Measurements from ENCODE around the gene LRP8. TPM values are rescaled to one million over a fixed set of nuclear protein-coding genes. Genes with fewer than 3 reads are reported as not detected.

LRP8 gene
- total and polyA plus RNA-seq, 4 donors = 0.15 to 0.75 (median 0.29) TPM

GRCh38 chr1:53338423-53338822 lies 10.6 kb upstream of the LRP8 start:
- no peak overlapping the region for H3K9ac ChIP-seq (ENCODE audit: low read depth in 1 of 2, low read length in 2 of 2)
- DNase-seq (ENCODE audit: low spot score) = no peak
- no peaks in the 10 kb centered on the region for H3K27me3 ChIP-seq (ENCODE audit: control insufficient read depth in 4 of 4, insufficient read depth in 4 of 4, low read length in 3 of 4)
- no peaks in the 10 kb centered on the region for H3K4me1 ChIP-seq (ENCODE audit: control insufficient read depth in 4 of 4, insufficient read depth in 4 of 4, low read length in 3 of 4)
- H3K4me3 ChIP-seq (ENCODE audit: low read depth in 1 of 3, low read length in 3 of 3) = no peak overlapping the region
- no peaks in the 10 kb centered on the region for H3K9me3 ChIP-seq (ENCODE audit: control insufficient read depth in 4 of 4, low read length in 3 of 4)
- 85% methylated on average over 1 of the region's 1 CpG for WGBS
- no peaks in the 10 kb centered on the region for H3K36me3 ChIP-seq (ENCODE audit: control insufficient read depth in 4 of 4, insufficient read depth in 3 of 4, low read depth in 1 of 4, low read length in 3 of 4)
- H3K27ac ChIP-seq (ENCODE audit: low read depth in 1 of 2, low read length in 2 of 2) = no peak overlapping the region
- TF ChIP-seq RAD21 (IDR thresholded peaks at IDR 0.05) (no peak), YY1 (IDR thresholded peaks at IDR 0.05) (no peak), ZBTB33 (IDR thresholded peaks at IDR 0.05) (no peak), SP1 (IDR thresholded peaks at IDR 0.05) (no peak), FOXA2 (IDR thresholded peaks at IDR 0.05) (no peak), NR2F2 (IDR thresholded peaks at IDR 0.05) (no peak), HNF4A (conservative IDR thresholded peaks at IDR 0.05) (no peak), FOXA1 (IDR thresholded peaks at IDR 0.05) (no peak), RXRA (IDR thresholded peaks at IDR 0.05) (no peak), ATF3 (IDR thresholded peaks at IDR 0.05) (no peak), MAX (IDR thresholded peaks at IDR 0.05) (no peak), HNF4G (IDR thresholded peaks at IDR 0.05) (no peak)

- H3K4me3 ChIP-seq (ENCODE audit: low read depth in 1 of 3, low read length in 3 of 3) = no peak overlapping the region
- no peaks in the 10 kb centered on the region for H3K9me3 ChIP-seq (ENCODE audit: control insufficient read depth in 4 of 4, low read length in 3 of 4)
- no peak overlapping the region for H3K27ac ChIP-seq (ENCODE audit: low read depth in 1 of 2, low read length in 2 of 2)
- H3K4me1 ChIP-seq (ENCODE audit: control insufficient read depth in 4 of 4, insufficient read depth in 4 of 4, low read length in 3 of 4) = no peaks in the 10 kb centered on the region
- DNase-seq (ENCODE audit: low spot score) = no peak
- 87% methylated on average over 5 of the region's 5 CpGs for WGBS
- H3K9ac ChIP-seq (ENCODE audit: low read depth in 1 of 2, low read length in 2 of 2) = no peak overlapping the region
- TF ChIP-seq RXRA (IDR thresholded peaks at IDR 0.05) (no peak), TAF1 (conservative IDR thresholded peaks at IDR 0.05) (no peak), FOXA1 (IDR thresholded peaks at IDR 0.05) (no peak), ZBTB33 (IDR thresholded peaks at IDR 0.05) (no peak), SP1 (IDR thresholded peaks at IDR 0.05) (no peak), HNF4A (conservative IDR thresholded peaks at IDR 0.05) (no peak), YY1 (IDR thresholded peaks at IDR 0.05) (no peak), FOXA2 (IDR thresholded peaks at IDR 0.05) (no peak), ATF3 (IDR thresholded peaks at IDR 0.05) (no peak), HNF4G (IDR thresholded peaks at IDR 0.05) (no peak)
- no peaks in the 10 kb centered on the region for H3K36me3 ChIP-seq (ENCODE audit: control insufficient read depth in 4 of 4, insufficient read depth in 3 of 4, low read depth in 1 of 4, low read length in 3 of 4)
- H3K27me3 ChIP-seq (ENCODE audit: control insufficient read depth in 4 of 4, insufficient read depth in 4 of 4, low read length in 3 of 4) = no peaks in the 10 kb centered on the region
Observed at GRCh38 chr1:53337499-53337898, 9.6 kb upstream of the LRP8 start.

- 89% methylated on average over 12 of the region's 12 CpGs for WGBS
- Histone ChIP-seq H3K36me3 (ENCODE audit: control insufficient read depth in 4 of 4, insufficient read depth in 3 of 4, low read depth in 1 of 4, low read length in 3 of 4) (no peaks in the 10 kb centered on the region), H3K9me3 (ENCODE audit: control insufficient read depth in 4 of 4, low read length in 3 of 4) (no peaks in the 10 kb centered on the region), H3K9ac (ENCODE audit: low read depth in 1 of 2, low read length in 2 of 2) (no peak overlapping the region), H3K27me3 (ENCODE audit: control insufficient read depth in 4 of 4, insufficient read depth in 4 of 4, low read length in 3 of 4) (no peaks in the 10 kb centered on the region), H3K4me1 (ENCODE audit: control insufficient read depth in 4 of 4, insufficient read depth in 4 of 4, low read length in 3 of 4) (no peaks in the 10 kb centered on the region), H3K4me3 (ENCODE audit: low read depth in 1 of 3, low read length in 3 of 3) (no peak overlapping the region), H3K27ac (ENCODE audit: low read depth in 1 of 2, low read length in 2 of 2) (no peak overlapping the region)
- TF ChIP-seq TAF1 (conservative IDR thresholded peaks at IDR 0.05) (no peak), NR2F2 (IDR thresholded peaks at IDR 0.05) (no peak), YY1 (IDR thresholded peaks at IDR 0.05) (no peak), ATF3 (IDR thresholded peaks at IDR 0.05) (no peak), MAX (IDR thresholded peaks at IDR 0.05) (no peak), FOXA2 (IDR thresholded peaks at IDR 0.05) (no peak)
- DNase-seq (ENCODE audit: low spot score) = no peak
Observed at GRCh38 chr1:53336146-53336545, 8.3 kb upstream of the LRP8 start.
